Left renal cortex interstitium (tissue), 4 donors: ENCODE results near the gene RIPPLY2. TPM values are rescaled to one million over a fixed set of nuclear protein-coding genes. Genes with fewer than 3 reads are reported as not detected.
"Not testable (repeated sequence)": the region's sequence is repeated elsewhere in the genome, so short reads cannot be mapped to it uniquely, and the experiment has no call there.

Experiments used
- DNase-seq, 4 donors: peaks; one replicate each; pipeline ENCODE4 v3.0.0-alpha.2; 2013; ENCODE audit warnings: low read depth in 4 of 4, low spot score in 2 of 4, missing footprints in 1 of 4
- polyA plus RNA-seq, 4 donors: library from polyadenylated mRNA; unstranded; fragments of 120-200 nt; gene quantifications; one replicate each; pipeline ENCODE4 v1.2.1, GENCODE V29; 2013; ENCODE audit not compliant: insufficient read length in 4 of 4

The RIPPLY2 gene
- polyA plus RNA-seq, result under 1 TPM in 1 of 4 donors, not detected in 3; 0.13 TPM

- DNase-seq, result no peak
Measured at GRCh38 chr6:83853178-83854000, at the start of gene RIPPLY2. Gene RIPPLY2 (plus strand): TSS chr6:83853360. CDS start chr6:83853417, 57 bp downstream.

GRCh38 chr6:83803492-83803891 is 49.7 kb upstream of the RIPPLY2 start:
- not testable (repeated sequence) for DNase-seq

- no peak for DNase-seq
Measured at GRCh38 chr6:83804886-83805285, 48.3 kb upstream of the RIPPLY2 start.

GRCh38 chr6:83808005-83808404 is 45.2 kb upstream of the RIPPLY2 start:
- no peak for DNase-seq

- no peak for DNase-seq
Measured at GRCh38 chr6:83808926-83809325, 44.2 kb upstream of the RIPPLY2 start.

GRCh38 chr6:83812595-83812994 is 40.6 kb upstream of the RIPPLY2 start:
- DNase-seq, result no peak

- DNase-seq, result peak in 1 of 4 donors; percentile 8
Measured at GRCh38 chr6:83815631-83816272, 37.4 kb upstream of the RIPPLY2 start.

GRCh38 chr6:83822629-83823169 is 30.5 kb upstream of the RIPPLY2 start:
- no peak for DNase-seq

GRCh38 chr6:83824388-83824801 is 28.8 kb upstream of the RIPPLY2 start:
- no peak for DNase-seq

- DNase-seq, result no peak
Measured at GRCh38 chr6:83824831-83825230, 28.3 kb upstream of the RIPPLY2 start.

- DNase-seq, result no peak
Measured at GRCh38 chr6:83827050-83827449, 26.1 kb upstream of the RIPPLY2 start.

GRCh38 chr6:83838727-83839126 is 14.4 kb upstream of the RIPPLY2 start:
- DNase-seq, result no peak

- no peak for DNase-seq
Measured at GRCh38 chr6:83844170-83844569, 9.0 kb upstream of the RIPPLY2 start.

- DNase-seq, result no peak
Measured at GRCh38 chr6:83846291-83846690, 6.9 kb upstream of the RIPPLY2 start.

- no peak for DNase-seq
Measured at GRCh38 chr6:83847179-83847578, 6.0 kb upstream of the RIPPLY2 start.

GRCh38 chr6:83849127-83849526 is 4.0 kb upstream of the RIPPLY2 start:
- DNase-seq, result no peak

GRCh38 chr6:83849610-83850009 is 3.5 kb upstream of the RIPPLY2 start:
- DNase-seq, result no peak

GRCh38 chr6:83852528-83853177 is 507 bp upstream of the RIPPLY2 start:
- DNase-seq, result no peak

GRCh38 chr6:83854001-83854501 is 891 bp downstream of the RIPPLY2 start:
- no peak for DNase-seq

GRCh38 chr6:83854766-83855165 is 1.6 kb downstream of the RIPPLY2 start:
- DNase-seq, result no peak
